Endothelial cell (in vitro differentiated cells): Measurements from ENCODE around the gene PIGO. TPM values are rescaled to one million over a fixed set of nuclear protein-coding genes. Genes with fewer than 3 reads are reported as not detected.

Experiments
- DNase-seq: peaks from one replicate; pipeline ENCODE4 v3.0.0; 2021; ENCODE audit warnings: low spot score
- H3K27ac Mint-ChIP-seq: one replicate; pipeline ENCODE4 v1.8.0; 2021; ENCODE audit warnings: mixed read lengths, inconsistent platforms; ENCODE audit not compliant: unreplicated experiment
- H3K27me3 Mint-ChIP-seq: one replicate; pipeline ENCODE4 v1.8.0; 2021; ENCODE audit warnings: mild to moderate bottlenecking, moderate library complexity, mixed read lengths, inconsistent platforms; ENCODE audit not compliant: unreplicated experiment
- H3K36me3 Mint-ChIP-seq: one replicate; pipeline ENCODE4 v1.8.0; 2021; ENCODE audit warnings: mild to moderate bottlenecking, low read depth, mixed read lengths, inconsistent platforms; ENCODE audit not compliant: unreplicated experiment
- H3K4me1 Mint-ChIP-seq: one replicate; pipeline ENCODE4 v1.8.0; 2021; ENCODE audit warnings: mild to moderate bottlenecking, mixed read lengths, inconsistent platforms; ENCODE audit not compliant: unreplicated experiment
- H3K4me3 Mint-ChIP-seq: one replicate; pipeline ENCODE4 v1.8.0; 2021; ENCODE audit warnings: mild to moderate bottlenecking, mixed read lengths, inconsistent platforms; ENCODE audit not compliant: unreplicated experiment
- H3K9me3 Mint-ChIP-seq: one replicate; pipeline ENCODE4 v1.8.0; 2021; ENCODE audit warnings: mixed read lengths, inconsistent platforms; ENCODE audit not compliant: unreplicated experiment
- CTCF ChIP-seq: fragments of 200-600 bp; sonication (generic); IDR thresholded peaks from one replicate; pipeline ENCODE4 v1.5.0; 2021; ENCODE audit warnings: antibody characterized with exemption; ENCODE audit not compliant: unreplicated experiment
- total RNA-seq: library from RNA; stranded (reverse); fragmentation: NEBNext Ultra II Directional; extraction: Animal tissue kit (Norgen Biotek cat#: 25700); gene quantifications from one replicate; pipeline ENCODE4 v1.2.1, GENCODE V29; 2021; ENCODE audit not compliant: unreplicated experiment

PIGO gene
- total RNA-seq, 1 donor from 2014 or later, result 20.3 TPM

- no peak for TF ChIP-seq CTCF
- H3K4me1 Mint-ChIP-seq, result peaks cover 30% of the 10 kb centered on the region
- peaks cover 13% of the 10 kb centered on the region for H3K27me3 Mint-ChIP-seq
- H3K27ac Mint-ChIP-seq, result peak overlapping the region; percentile 98
- peak; percentile 59 for DNase-seq
- H3K4me3 Mint-ChIP-seq, result peak overlapping the region; percentile 99
- no peaks in the 10 kb centered on the region for H3K9me3 Mint-ChIP-seq
- H3K36me3 Mint-ChIP-seq, result peaks cover 19% of the 10 kb centered on the region
Measured at GRCh38 chr9:35114840-35115628, 18.6 kb upstream of the PIGO start.

- Mint-ChIP-seq H3K27ac (peak overlapping the region; percentile 98), H3K4me1 (peaks cover 32% of the 10 kb centered on the region), H3K4me3 (peak overlapping the region; percentile 99), H3K36me3 (peaks cover 19% of the 10 kb centered on the region), H3K27me3 (peaks cover 13% of the 10 kb centered on the region), H3K9me3 (no peaks in the 10 kb centered on the region)
- no peak for TF ChIP-seq CTCF
- peak; percentile 80 for DNase-seq
Measured at GRCh38 chr9:35114113-35114839, 17.9 kb upstream of the PIGO start.

GRCh38 chr9:35112257-35113020, 16.0 kb upstream of the PIGO start:
- H3K4me3 Mint-ChIP-seq, result peak overlapping the region; percentile 87
- no peak for DNase-seq
- H3K9me3 Mint-ChIP-seq, result no peaks in the 10 kb centered on the region
- peaks cover 32% of the 10 kb centered on the region for H3K4me1 Mint-ChIP-seq
- H3K27ac Mint-ChIP-seq, result peak overlapping the region; percentile 89
- no peak for TF ChIP-seq CTCF
- H3K36me3 Mint-ChIP-seq, result peaks cover 19% of the 10 kb centered on the region
- H3K27me3 Mint-ChIP-seq, result peaks cover 13% of the 10 kb centered on the region

GRCh38 chr9:35111001-35111933, 14.9 kb upstream of the PIGO start:
- Mint-ChIP-seq H3K4me1 (peaks cover 27% of the 10 kb centered on the region), H3K4me3 (peak overlapping the region; percentile 87), H3K27ac (peak overlapping the region; percentile 89), H3K9me3 (no peaks in the 10 kb centered on the region), H3K27me3 (peaks cover 13% of the 10 kb centered on the region), H3K36me3 (peaks cover 16% of the 10 kb centered on the region)
- DNase-seq, result peak; percentile 96
- no peak for TF ChIP-seq CTCF
